Hepatocyte (in vitro differentiated cells): Measurements from ENCODE around the gene WDFY1. TPM values are rescaled to one million over a fixed set of nuclear protein-coding genes. Genes with fewer than 3 reads are reported as not detected.

Source experiments
- DNase-seq: peaks from one replicate; pipeline ENCODE4 v3.0.0-alpha.2; 2016; ENCODE audit warnings: low spot score
- H2AFZ ChIP-seq: fragments of 200-600 bp; sonication (generic); 2 replicates; pipeline ENCODE4 v1.6.0; 2016; ENCODE audit warnings: antibody characterized with exemption, mild to moderate bottlenecking
- H3K27ac ChIP-seq: fragments of 200-600 bp; sonication (generic); 2 replicates; pipeline ENCODE4 v1.5.1; 2016; ENCODE audit warnings: mild to moderate bottlenecking
- H3K27me3 ChIP-seq: fragments of 200-600 bp; sonication (generic); 2 replicates; pipeline ENCODE4 v1.6.1; 2016
- H3K36me3 ChIP-seq: fragments of 200-600 bp; sonication (generic); replicated peaks from 2 replicates; pipeline ENCODE4 v1.5.1; 2016; ENCODE audit warnings: low read depth; ENCODE audit not compliant: insufficient read depth
- H3K4me1 ChIP-seq: fragments of 200-600 bp; sonication (generic); 2 replicates; pipeline ENCODE4 v1.5.1; 2016; ENCODE audit warnings: mild to moderate bottlenecking, moderate library complexity; ENCODE audit not compliant: insufficient read depth
- H3K4me2 ChIP-seq: fragments of 200-600 bp; sonication (generic); 2 replicates; pipeline ENCODE4 v1.6.0; 2016
- H3K4me3 ChIP-seq: fragments of 200-600 bp; sonication (generic); 2 replicates; pipeline ENCODE4 v1.5.1; 2016; ENCODE audit warnings: mild to moderate bottlenecking
- H3K79me2 ChIP-seq: fragments of 200-600 bp; sonication (generic); 2 replicates; pipeline ENCODE4 v1.6.0; 2017; ENCODE audit warnings: mild to moderate bottlenecking
- H3K9me2 ChIP-seq: fragments of 200-600 bp; sonication (generic); replicated peaks from 2 replicates; pipeline ENCODE4 v1.6.0; 2017; ENCODE audit warnings: mild to moderate bottlenecking; ENCODE audit not compliant: insufficient read depth
- H3K9me3 ChIP-seq: fragments of 200-600 bp; sonication (generic); 2 replicates; pipeline ENCODE4 v1.5.1; 2016; ENCODE audit warnings: low read depth, mild to moderate bottlenecking
- H4K20me1 ChIP-seq: fragments of 200-600 bp; sonication (generic); 2 replicates; pipeline ENCODE4 v1.6.0; 2016; ENCODE audit warnings: mild to moderate bottlenecking; ENCODE audit not compliant: insufficient read depth, poor library complexity, severe bottlenecking
- EZH2 ChIP-seq: fragments of 200-600 bp; sonication (generic); IDR thresholded peaks from 2 replicates; pipeline ENCODE4 v1.6.1; 2016; ENCODE audit warnings: antibody characterized with exemption, mild to moderate bottlenecking, borderline replicate concordance
- EZH2phosphoT487 ChIP-seq: fragments of 200-600 bp; sonication (generic); IDR thresholded peaks from one replicate; pipeline ENCODE4 v1.6.1; 2018; ENCODE audit warnings: antibody characterized with exemption, mild to moderate bottlenecking, low read depth, moderate library complexity; ENCODE audit not compliant: unreplicated experiment, severe bottlenecking
- WGBS: methylation state at CpG from one replicate; pipeline ENCODE4 v1.1.6; 2016; ENCODE audit warnings: low lambda C conversion rate; ENCODE audit errors: missing lambda C conversion rate; 5-methylcytosine and 5-hydroxymethylcytosine counted together
- polyA plus RNA-seq: library from polyadenylated mRNA; unstranded; fragments of >200 nt; fragmentation: Nextera tagmentation; extraction: Ambion mirVana; gene quantifications from 2 replicates; pipeline ENCODE4 v1.2.1, GENCODE V29; 2016
- total RNA-seq: library from RNA; depleted of rRNA; stranded (reverse); fragments of >200 nt; gene quantifications from 2 replicates; pipeline ENCODE4 v1.2.3, GENCODE V29; 2014
- TF ChIP-seq, protein P1 (sequence below): fragments of 200-600 bp; sonication (generic); IDR thresholded peaks from 2 replicates; pipeline ENCODE4 v1.5.1; 2016; ENCODE audit warnings: antibody characterized with exemption, mild to moderate bottlenecking; ENCODE audit not compliant: poor library complexity

Gene WDFY1
- total and polyA plus RNA-seq, 2 experiments from 2014 or later, result 45.6 to 68.3 TPM

GRCh38 chr2:223980397-223980735, 35.2 kb upstream of the WDFY1 start:
- Histone ChIP-seq H3K4me3 (no peak overlapping the region), H3K9me2 (no peaks in the 10 kb centered on the region), H3K4me2 (no peak overlapping the region), H3K27ac (no peak overlapping the region), H3K27me3 (no peaks in the 10 kb centered on the region), H3K9me3 (no peaks in the 10 kb centered on the region), H4K20me1 (no peaks in the 10 kb centered on the region), H2AFZ (no peak overlapping the region), H3K79me2 (no peaks in the 10 kb centered on the region), H3K36me3 (no peaks in the 10 kb centered on the region), H3K4me1 (no peaks in the 10 kb centered on the region)
- 88% methylated on average over 1 of the region's 1 CpG for WGBS
- TF ChIP-seq, protein P1, sequence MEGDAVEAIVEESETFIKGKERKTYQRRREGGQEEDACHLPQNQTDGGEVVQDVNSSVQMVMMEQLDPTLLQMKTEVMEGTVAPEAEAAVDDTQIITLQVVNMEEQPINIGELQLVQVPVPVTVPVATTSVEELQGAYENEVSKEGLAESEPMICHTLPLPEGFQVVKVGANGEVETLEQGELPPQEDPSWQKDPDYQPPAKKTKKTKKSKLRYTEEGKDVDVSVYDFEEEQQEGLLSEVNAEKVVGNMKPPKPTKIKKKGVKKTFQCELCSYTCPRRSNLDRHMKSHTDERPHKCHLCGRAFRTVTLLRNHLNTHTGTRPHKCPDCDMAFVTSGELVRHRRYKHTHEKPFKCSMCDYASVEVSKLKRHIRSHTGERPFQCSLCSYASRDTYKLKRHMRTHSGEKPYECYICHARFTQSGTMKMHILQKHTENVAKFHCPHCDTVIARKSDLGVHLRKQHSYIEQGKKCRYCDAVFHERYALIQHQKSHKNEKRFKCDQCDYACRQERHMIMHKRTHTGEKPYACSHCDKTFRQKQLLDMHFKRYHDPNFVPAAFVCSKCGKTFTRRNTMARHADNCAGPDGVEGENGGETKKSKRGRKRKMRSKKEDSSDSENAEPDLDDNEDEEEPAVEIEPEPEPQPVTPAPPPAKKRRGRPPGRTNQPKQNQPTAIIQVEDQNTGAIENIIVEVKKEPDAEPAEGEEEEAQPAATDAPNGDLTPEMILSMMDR, result no peak
- TF ChIP-seq EZH2phosphoT487, result no peak
- TF ChIP-seq EZH2, result no peak
- DNase-seq, result no peak

DNA sequence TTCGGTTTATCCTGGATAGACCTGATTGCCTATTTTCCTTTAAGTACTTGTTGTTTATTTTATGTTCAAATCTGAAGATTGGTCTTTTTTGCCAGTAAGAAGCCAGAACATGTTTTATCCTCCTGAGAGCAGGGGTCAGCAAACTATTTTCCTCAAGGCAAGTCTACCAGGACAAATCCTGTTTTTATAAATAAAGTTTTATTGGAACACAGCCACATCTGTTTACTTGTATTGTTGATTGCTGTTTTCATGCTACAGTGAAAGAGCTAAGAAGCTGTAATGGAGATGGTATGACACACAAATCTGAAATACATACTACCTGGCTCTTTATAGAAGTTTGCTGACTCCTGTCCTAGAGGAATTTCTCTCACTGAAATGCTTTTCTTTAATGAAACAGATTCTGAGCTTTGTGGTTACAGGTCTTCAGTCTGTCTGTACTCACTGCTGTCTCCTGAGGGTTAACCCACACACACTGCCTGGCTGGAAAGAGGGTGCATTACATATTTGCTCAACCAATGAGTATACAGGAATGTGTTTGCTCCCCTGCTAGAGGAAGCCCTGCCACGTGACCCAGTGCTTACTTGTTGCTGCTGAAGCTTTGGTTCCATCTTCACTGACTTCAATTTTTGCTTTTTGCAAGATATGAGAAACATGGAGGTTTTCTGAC, 34.7 kb upstream of the WDFY1 start:
- Histone ChIP-seq H3K27me3 (no peaks in the 10 kb centered on the region), H3K9me3 (no peaks in the 10 kb centered on the region), H2AFZ (no peak overlapping the region), H3K79me2 (no peaks in the 10 kb centered on the region), H3K4me3 (no peak overlapping the region), H3K4me2 (no peak overlapping the region), H3K36me3 (no peaks in the 10 kb centered on the region), H3K27ac (no peak overlapping the region), H3K9me2 (no peaks in the 10 kb centered on the region), H4K20me1 (no peaks in the 10 kb centered on the region), H3K4me1 (no peaks in the 10 kb centered on the region)
- 84% methylated on average over 2 of the region's 2 CpGs for WGBS
- TF ChIP-seq EZH2phosphoT487 (no peak), EZH2 (no peak)
- TF ChIP-seq, protein P1, result no peak
- DNase-seq, result no peak

GRCh38 chr2:223978451-223978850, 33.3 kb upstream of the WDFY1 start:
- Histone ChIP-seq H3K4me1 (no peaks in the 10 kb centered on the region), H4K20me1 (no peaks in the 10 kb centered on the region), H2AFZ (no peak overlapping the region), H3K27ac (no peak overlapping the region), H3K9me2 (no peaks in the 10 kb centered on the region), H3K27me3 (no peaks in the 10 kb centered on the region), H3K36me3 (no peaks in the 10 kb centered on the region), H3K79me2 (no peaks in the 10 kb centered on the region), H3K4me3 (no peak overlapping the region), H3K4me2 (no peak overlapping the region), H3K9me3 (no peaks in the 10 kb centered on the region)
- TF ChIP-seq EZH2phosphoT487 (no peak), EZH2 (no peak)
- TF ChIP-seq, protein P1, result no peak
- 95% methylated on average over 4 of the region's 4 CpGs for WGBS
- DNase-seq, result no peak
